Esophagus mucosa (tissue), 1 donor: ENCODE results near the gene EIF6. TPM values are rescaled to one million over a fixed set of nuclear protein-coding genes. Genes with fewer than 3 reads are reported as not detected.
"Not testable (repeated sequence)": the region's sequence is repeated elsewhere in the genome, so short reads cannot be mapped to it uniquely, and the experiment has no call there.

Experiments used
- ATAC-seq: fragments of 200-7000 bp; cut with Tn5 transposase; one replicate; pipeline ENCODE4 v1.9.1; 2020
- total RNA-seq: library from RNA; stranded (reverse); gene quantifications from one replicate; pipeline ENCODE4 v1.2.4, GENCODE V29; 2023
- donor health status: DM: yes; HTN: yes; CAD: no.

The EIF6 gene
- total RNA-seq, 1 donor from 2014 or later: 256 TPM

DNA sequence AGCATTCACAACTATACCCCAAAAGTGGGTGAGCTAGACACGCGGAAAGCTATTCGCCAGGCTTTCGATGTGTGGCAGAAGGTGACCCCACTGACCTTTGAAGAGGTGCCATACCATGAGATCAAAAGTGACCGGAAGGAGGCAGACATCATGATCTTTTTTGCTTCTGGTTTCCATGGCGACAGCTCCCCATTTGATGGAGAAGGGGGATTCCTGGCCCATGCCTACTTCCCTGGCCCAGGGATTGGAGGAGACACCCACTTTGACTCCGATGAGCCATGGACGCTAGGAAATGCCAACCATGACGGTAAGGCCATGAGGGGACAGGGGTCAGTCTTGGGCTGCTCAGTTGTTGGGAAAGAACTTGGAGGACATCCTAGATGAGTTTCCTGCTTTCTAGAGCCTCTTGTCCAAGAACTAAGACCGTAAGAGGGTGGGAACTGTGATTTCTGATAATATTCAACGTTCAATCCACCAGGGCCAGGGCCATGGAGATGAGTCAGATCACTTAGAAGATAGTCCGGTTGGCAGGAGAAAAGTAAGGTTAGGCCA lies 30.0 kb downstream of the EIF6 start:
- no peak for ATAC-seq

DNA sequence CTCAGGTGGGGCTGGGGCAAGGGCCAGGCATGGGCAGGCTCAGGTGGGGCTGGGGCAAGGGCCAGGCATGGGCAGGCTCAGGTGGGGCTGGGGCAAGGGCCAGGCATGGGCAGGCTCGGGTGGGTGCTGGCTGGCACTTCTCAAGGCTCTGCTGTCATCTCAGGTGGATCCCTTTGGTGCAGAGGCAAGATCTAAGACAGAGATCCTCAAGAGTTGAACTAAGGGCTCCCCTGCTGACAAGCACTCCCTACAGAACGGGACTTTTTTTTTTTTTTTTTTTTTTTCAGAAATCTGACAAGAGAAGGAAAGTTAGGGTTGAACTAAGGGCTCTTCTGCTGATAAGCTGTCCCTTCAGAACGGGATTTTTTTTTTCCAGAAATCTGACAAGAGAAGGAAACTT lies 31.6 kb downstream of the EIF6 start:
- ATAC-seq: no peak

DNA sequence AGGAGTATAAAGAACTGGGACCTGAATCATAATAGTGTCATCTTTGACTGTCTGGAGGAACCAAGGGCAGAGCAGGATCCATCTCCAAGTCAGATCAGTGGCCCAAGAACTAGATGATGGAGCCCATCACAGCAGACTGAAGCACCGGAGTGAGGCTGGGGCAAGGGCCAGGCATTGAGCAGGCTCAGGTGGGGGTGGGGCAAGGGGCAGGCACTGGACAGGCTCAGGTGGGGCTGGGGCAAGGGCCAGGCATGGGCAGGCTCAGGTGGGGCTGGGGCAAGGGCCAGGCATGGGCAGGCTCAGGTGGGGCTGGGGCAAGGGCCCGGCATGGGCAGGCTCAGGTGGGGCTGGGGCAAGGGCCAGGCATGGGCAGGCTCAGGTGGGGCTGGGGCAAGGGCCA lies 32.0 kb downstream of the EIF6 start:
- ATAC-seq: not testable (repeated sequence)

DNA sequence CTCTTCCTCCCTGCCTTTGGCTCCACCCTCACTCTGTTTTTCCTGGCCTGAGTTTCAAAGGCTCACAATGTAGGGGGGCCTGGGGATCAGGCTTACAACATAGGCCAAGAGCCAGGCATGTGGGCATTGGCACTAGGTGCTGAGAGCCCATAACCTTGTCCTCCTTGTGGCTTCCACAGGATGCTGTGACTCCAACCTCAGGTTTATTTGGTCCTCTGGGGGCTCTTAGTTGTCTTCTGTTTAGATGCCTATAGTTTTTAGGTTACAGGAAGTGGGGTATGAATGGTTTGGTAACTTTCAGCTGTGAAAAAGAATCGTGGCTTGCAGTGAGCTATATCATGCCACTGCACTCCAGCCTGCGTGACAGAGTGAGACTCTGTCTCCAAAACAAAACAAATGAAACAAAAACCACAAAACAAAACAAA lies 32.5 kb downstream of the EIF6 start:
- ATAC-seq: no peak

DNA sequence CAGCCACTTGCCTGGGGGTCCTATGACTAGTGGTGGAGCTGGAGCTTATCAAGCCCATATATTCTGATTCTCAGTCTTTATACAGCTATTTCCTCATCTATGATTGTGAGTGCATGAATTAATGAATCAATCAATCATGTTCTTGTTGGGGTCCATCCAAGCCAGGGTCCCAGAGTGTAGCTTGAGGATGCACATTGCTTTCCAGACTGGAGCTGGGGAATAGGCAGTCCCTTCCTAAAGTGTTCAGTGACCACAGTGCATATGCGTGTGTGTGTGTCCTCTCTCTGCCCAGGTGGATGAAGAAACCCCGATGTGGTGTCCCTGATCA lies 33.0 kb downstream of the EIF6 start:
- no peak for ATAC-seq

DNA sequence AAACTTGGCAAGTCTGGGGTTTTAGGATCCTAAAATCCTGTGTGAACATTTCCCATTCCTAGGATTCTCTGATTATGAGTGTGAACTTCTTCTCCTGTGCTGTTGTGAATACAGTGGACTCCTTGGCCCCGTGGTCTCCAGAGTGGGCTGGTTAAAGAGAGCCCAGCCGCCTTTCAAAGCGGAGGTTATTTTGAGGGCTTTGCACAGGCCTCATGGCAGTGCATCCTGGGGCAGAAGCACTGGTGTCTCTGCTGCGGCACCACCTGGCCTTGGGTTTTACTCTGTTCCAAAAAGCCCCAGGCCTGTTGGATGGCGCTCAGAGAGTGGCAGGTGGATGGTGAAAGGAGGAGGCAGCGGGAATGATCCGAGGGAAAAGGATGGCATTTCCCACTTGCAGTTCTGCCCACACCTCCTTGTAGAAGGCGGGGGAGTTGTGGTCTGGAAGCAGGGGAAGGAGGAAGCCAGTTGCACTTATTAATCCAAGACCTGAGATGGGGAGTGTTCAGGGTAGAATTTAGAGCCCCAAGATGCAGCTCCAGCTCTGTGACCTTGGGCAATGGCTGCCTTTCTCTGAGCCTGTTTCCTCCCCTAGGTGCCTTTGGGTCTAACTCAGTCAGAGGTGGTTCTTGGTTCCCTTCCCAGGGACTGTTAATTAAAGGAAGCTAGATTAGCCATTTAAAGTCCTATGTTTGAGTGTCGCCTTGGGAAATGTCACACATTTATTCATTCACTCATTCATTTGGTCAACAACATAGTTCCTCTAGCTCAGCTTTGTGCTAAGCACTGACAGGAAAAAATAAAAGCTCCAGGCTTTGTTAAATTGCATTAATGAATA lies 35.7 kb downstream of the EIF6 start:
- ATAC-seq: no peak

DNA sequence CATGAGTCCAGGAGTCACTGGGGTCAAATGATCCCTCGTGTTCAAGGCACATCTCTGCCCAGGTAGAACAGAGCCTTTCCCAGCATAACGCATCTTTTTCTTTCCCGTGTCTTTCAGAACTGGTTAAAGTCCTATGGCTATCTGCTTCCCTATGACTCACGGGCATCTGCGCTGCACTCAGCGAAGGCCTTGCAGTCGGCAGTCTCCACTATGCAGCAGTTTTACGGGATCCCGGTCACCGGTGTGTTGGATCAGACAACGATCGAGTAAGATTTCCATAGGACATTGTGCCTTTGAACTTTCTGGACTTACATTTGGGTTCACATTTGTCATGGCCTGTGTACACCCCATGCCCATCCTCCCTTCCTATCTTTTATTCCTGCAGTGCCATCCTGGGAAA lies 37.8 kb downstream of the EIF6 start:
- ATAC-seq: no peak

DNA sequence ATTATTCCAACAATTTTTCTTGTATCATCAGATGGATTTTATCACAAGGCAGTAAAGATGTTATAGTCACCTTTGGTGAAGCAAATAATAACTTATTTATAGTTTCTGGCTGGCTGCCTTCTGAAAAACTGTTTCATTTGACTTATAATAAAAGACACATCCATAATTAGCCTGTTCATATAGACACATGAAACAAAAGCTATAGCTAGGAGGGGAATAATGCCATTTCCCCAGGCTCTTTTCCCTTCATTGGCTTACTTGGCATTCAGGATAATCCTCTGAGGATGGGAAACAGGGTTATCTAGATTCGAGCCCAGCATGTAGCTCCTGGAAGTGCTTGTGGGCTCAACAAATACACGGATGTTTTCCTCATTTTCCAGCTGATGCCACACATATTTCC lies 40.6 kb downstream of the EIF6 start:
- no peak for ATAC-seq

DNA sequence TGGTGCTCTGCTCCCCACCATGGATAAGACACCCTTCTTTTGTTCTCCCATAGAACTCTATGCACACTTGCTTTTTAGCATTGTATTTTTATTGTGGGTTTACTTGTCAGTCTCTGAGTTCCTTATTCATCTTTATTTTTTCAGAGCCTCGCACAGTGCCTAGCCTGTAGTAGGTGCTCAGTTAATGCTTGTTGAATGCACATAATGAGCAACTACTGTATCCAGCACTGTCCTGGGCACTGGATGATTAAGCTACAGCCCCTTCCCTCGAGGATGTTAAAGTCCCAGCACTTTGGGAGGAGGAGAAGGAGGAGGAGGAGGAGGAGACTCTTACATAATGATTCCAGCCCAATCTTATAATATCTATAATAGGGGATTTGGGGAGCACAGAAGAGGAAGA lies 41.3 kb downstream of the EIF6 start:
- no peak for ATAC-seq

DNA sequence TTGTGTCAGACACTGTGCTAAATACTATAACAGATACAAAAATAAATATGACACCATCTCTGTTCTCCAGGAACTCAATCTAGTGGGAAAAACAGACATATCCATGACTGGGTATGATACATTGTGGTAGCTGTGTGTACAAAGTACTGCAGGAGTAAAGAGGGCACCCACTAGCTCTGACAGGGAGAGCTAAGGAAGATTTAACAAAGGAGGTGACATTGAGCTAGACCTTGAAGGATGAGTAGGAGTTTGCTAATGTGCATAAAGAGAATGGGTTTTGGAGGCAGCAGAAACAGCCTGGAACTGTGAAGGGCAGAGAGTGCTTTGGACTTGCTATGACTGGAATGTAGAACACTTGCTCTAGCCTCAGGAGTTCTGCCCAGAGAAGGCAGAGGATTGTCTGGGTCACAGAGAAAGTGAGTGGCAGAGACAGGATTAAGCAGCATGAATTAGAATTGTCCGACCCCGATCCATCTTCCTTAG lies 43.7 kb downstream of the EIF6 start:
- no peak for ATAC-seq

DNA sequence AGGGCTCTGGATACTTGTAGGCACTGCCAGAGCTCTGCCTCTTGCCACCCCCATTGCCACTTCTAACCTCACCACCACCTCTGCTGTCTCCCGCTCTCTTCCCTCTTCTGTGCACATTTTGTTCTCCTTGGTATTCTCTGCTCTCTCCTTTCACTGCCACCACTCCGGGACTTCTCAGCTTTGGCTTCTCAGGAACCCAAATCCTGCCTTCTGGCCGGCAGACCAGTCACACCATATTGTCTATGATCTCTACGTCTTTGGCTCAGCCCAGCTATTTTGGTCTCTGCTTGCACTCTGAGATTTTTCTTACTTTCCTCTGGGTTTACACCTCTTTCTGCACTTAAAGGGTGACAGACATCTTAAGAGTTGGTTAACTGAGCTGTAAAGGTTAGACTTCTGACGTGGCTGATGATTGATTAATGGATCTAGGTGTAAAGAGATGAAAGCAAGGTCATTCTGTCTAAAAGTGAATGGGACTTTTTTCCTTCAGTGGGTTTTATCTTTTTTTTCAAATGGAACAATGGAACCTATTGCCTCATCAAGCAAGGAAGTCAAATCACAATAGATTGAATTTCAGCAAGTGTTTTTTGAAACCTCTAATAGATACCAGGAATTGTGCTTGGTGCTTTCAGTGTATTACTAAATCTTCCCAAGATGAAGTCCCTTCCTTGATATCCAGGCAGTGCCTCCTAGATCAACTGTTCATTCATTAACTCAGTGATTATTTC lies 44.3 kb downstream of the EIF6 start:
- ATAC-seq: no peak

DNA sequence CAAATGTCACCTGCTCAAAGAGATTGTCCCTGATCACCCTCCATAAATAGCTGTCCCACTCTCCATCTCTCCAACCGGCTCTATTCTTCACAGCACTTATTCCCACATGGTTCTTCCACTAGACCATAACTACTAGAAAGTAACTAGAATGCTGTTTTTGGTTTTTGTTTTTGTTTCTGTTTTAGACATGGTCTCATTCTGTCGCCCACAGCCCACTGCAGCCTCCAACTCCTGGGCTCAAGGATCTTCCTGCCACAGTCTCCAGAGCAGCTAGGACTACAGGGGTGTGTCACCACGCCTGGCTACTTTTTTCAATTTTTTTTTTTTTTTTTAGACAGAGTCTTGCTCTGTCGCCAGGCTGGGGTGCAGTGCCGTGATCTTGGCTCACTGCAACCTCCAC lies 45.8 kb downstream of the EIF6 start:
- ATAC-seq: no peak

DNA sequence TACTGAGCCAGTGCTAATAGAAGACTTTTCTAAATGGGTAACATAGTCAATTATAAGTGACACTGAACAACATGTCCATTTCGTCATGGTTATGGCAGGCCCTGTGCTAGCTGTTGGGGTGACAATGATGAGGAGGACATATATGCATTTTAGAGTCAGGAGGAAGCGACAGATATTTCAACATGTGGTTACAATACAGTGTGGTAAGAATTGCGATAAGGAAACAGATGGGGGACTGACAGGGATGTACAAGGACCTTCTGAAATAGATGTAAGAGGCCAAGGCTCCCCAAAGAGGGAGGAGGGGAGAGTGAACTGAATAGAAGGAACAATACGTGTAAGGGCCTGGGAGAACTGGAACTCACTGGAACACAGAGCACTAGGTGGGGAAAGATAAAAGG lies 46.4 kb downstream of the EIF6 start:
- no peak for ATAC-seq

DNA sequence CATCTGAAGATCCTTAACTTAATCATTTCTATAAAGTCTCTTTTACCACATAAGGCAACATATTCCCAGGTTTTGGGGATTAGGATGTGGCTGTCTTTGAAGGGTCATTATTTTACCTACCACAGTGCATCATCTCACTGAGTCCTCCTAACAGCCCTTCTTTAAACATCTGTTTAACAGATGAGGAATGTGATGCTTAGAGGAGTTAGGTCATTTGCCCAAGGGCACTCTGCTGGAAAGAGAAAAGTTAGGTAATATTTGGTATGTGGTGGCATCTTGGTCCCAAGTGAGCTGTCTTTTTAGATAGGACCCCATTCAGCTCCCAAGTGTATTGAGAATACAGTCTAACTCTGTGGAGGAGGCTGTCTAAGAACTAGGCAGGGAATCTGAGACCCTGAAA lies 47.1 kb downstream of the EIF6 start:
- no peak for ATAC-seq

DNA sequence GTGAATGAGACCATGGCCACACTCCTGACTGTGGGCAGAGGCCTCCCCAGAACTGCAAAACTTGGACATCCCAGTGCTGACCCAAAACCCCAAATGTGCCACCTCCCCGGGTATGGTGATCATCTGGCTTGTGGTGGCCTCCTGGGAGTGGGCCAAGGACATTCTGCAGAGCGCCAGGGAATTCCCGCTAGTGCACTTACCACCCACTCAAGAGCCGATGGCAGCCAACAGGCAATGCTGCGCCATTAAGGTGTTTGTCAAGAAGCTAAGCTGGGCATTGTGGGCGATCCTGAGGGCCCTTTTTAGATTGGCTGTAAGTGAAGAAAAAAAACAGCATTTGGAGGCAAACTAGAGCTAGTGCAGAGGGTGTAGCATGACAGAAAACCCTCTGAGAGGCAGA lies 48.7 kb downstream of the EIF6 start:
- ATAC-seq: no peak

DNA sequence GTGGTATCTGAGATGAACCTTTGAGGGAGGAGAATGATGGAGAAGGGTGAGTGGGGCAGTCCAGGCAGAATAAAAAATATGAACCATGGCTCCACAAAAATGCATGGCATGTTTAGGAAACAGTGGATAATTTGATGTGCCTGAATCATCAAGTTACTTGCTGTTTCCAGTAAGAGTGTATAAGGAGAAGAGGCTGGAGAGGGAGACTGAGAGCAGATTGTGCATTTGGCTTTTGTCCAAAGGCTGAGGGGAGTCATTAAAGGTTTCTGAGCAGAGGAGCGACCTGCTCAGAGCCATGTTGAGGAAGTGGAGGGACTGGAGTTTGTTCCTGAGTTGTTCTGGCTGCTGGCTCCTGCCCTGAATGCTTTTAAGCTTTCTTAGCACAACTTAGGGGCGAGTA lies 52.0 kb downstream of the EIF6 start:
- ATAC-seq: no peak

Other genes starting within 250 kb of the EIF6 start
- 29.8 TPM for gene TRPC4AP, start 192.0 kb downstream of the EIF6 start, total RNA-seq
- gene EDEM2, start 137.4 kb downstream of the EIF6 start, total RNA-seq: 13.7 TPM
- 8.1 TPM for gene PROCR, start 112.7 kb downstream of the EIF6 start, total RNA-seq
- gene MMP24, start 58.1 kb downstream of the EIF6 start, total RNA-seq: 0.08 TPM
- gene MMP24OS, start 6.7 kb downstream of the EIF6 start, total RNA-seq: 57.6 TPM
- gene FAM83C, start 7.7 kb upstream of the EIF6 start, total RNA-seq: 39.1 TPM
- gene UQCC1, start 127.2 kb upstream of the EIF6 start, total RNA-seq: 32.5 TPM
- not detected for gene GDF5, start 153.5 kb upstream of the EIF6 start, total RNA-seq
- 13.6 TPM for gene CEP250, start 170.8 kb upstream of the EIF6 start, total RNA-seq
- not detected for gene C20orf173, start 244.9 kb upstream of the EIF6 start, total RNA-seq